22Rv1 (cell line): ENCODE data around the gene SDHD.

Experiments used
- ZFX ChIP-seq: fragments of 450-650 bp; IDR thresholded peaks from 2 replicates; pipeline ENCODE4 v1.6.1; 2017; ENCODE audit warnings: antibody characterized with exemption, borderline replicate concordance
- TF ChIP-seq, protein P1 (sequence below): fragments of 450-650 bp; IDR thresholded peaks from 2 replicates; pipeline ENCODE4 v1.5.1; 2017; ENCODE audit warnings: mild to moderate bottlenecking

DNA sequence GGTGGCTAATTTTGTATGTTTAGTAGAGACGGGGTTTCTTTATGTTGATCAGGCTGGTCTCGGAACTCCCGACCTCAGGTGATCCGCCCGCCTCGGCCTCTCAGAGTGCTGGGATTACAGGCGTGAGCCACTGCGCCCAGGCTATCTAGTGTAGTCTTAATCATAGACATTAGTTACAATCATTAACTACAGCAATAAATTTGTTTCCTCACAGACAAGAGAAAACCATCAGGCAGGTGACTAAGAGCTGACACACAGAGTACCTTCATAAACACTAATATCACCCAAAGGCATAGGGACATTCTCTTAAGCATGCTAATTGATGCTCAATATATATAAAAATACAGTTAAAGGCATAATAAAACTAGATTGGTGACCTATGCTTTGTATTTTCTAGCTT, 19.4 kb downstream of the SDHD start:
- TF ChIP-seq, protein P1, sequence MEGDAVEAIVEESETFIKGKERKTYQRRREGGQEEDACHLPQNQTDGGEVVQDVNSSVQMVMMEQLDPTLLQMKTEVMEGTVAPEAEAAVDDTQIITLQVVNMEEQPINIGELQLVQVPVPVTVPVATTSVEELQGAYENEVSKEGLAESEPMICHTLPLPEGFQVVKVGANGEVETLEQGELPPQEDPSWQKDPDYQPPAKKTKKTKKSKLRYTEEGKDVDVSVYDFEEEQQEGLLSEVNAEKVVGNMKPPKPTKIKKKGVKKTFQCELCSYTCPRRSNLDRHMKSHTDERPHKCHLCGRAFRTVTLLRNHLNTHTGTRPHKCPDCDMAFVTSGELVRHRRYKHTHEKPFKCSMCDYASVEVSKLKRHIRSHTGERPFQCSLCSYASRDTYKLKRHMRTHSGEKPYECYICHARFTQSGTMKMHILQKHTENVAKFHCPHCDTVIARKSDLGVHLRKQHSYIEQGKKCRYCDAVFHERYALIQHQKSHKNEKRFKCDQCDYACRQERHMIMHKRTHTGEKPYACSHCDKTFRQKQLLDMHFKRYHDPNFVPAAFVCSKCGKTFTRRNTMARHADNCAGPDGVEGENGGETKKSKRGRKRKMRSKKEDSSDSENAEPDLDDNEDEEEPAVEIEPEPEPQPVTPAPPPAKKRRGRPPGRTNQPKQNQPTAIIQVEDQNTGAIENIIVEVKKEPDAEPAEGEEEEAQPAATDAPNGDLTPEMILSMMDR = no peak
- TF ChIP-seq ZFX = no peak
